SK-N-SH (cell line): ENCODE results near the gene PLEKHG5. TPM values are rescaled to one million over a fixed set of nuclear protein-coding genes. Genes with fewer than 3 reads are reported as not detected.

Experiments
- CTCF ChIA-PET: fragments of 300-600, 350-600 bp; formaldehyde crosslinking; extraction: SDS; loops from one replicate; lab custom pipeline; 2021; lab: Yijun Ruan, JAX
- POLR2A ChIA-PET: fragments of 350-600 bp; sonication (Branson Sonifier 250); formaldehyde crosslinking; extraction: SDS; loops from one replicate; lab custom pipeline; 2020; ENCODE audit warnings: antibody characterized with exemption, inconsistent platforms; lab: Yijun Ruan, JAX
- DNase-seq: peaks from one replicate; pipeline ENCODE4 v3.0.0; 2012
- H2AFZ ChIP-seq: fragments of 200-600 bp; sonication (generic); 2 replicates; pipeline ENCODE4 v1.8.1; 2016; ENCODE audit warnings: antibody characterized with exemption, mild to moderate bottlenecking, low read depth
- H3F3A ChIP-seq: fragments of 200-600 bp; sonication (generic); replicated peaks from 2 replicates; pipeline ENCODE3; 2016; ENCODE audit warnings: antibody characterized with exemption, mild to moderate bottlenecking; ENCODE audit not compliant: insufficient read depth
- H3K27ac ChIP-seq, 2 experiments: fragments of 200-500 bp in 1 of 2; fragments of 200-600 bp in 1 of 2; sonication (Bioruptor generic) in 1 of 2; sonication (generic), shearing (Covaris generic) in 1 of 2; 2 replicates each; pipeline versions ENCODE4 v1.5.1 to v1.6.1; 2014 to 2016; ENCODE audit warnings: low read depth in 2 of 2, inconsistent platforms in 1 of 2, low read length in 1 of 2, mild to moderate bottlenecking in 1 of 2, mixed read lengths in 1 of 2
- H3K27me3 ChIP-seq: fragments of 200-600 bp; sonication (generic), shearing (Covaris generic); 2 replicates; pipeline ENCODE4 v1.6.1; 2016; ENCODE audit warnings: mixed run types; ENCODE audit not compliant: insufficient read depth
- H3K36me3 ChIP-seq, 2 experiments: fragments of 200-500 bp in 1 of 2; fragments of 200-600 bp in 1 of 2; sonication (Bioruptor generic) in 1 of 2; sonication (generic) in 1 of 2; replicated peaks in 1 of 2; 2 replicates each; pipeline versions ENCODE3 to v1.5.1; 2014 to 2016; ENCODE audit warnings: low read length in 1 of 2, mild to moderate bottlenecking in 1 of 2; ENCODE audit not compliant: insufficient read depth in 2 of 2, control insufficient read depth in 1 of 2
- H3K4me1 ChIP-seq, 2 experiments: fragments of 200-500 bp in 1 of 2; fragments of 200-600 bp in 1 of 2; sonication (Bioruptor generic) in 1 of 2; sonication (generic), shearing (Covaris generic) in 1 of 2; 2 replicates each; pipeline versions ENCODE4 v1.5.1 to v1.6.1; 2014 to 2016; ENCODE audit warnings: low read depth in 1 of 2, low read length in 1 of 2, mixed run types in 1 of 2; ENCODE audit not compliant: insufficient read depth in 2 of 2, control insufficient read depth in 1 of 2
- H3K4me2 ChIP-seq: fragments of 200-600 bp; sonication (generic), shearing (Covaris generic); 2 replicates; pipeline ENCODE4 v1.6.1; 2017; ENCODE audit warnings: mixed run types
- H3K4me3 ChIP-seq, 2 experiments: fragments of 200-500 bp in 1 of 2; fragments of 200-600 bp in 1 of 2; sonication (Bioruptor generic) in 1 of 2; sonication (generic), shearing (Covaris generic) in 1 of 2; 2 replicates each; pipeline versions ENCODE4 v1.5.1 to v1.8.1; 2014 to 2016; ENCODE audit warnings: low read depth in 2 of 2, inconsistent platforms in 1 of 2, low read length in 1 of 2, mild to moderate bottlenecking in 1 of 2, mixed read lengths in 1 of 2, moderate library complexity in 1 of 2
- H3K79me2 ChIP-seq: fragments of 200-600 bp; sonication (generic); 2 replicates; pipeline ENCODE4 v1.8.1; 2017; ENCODE audit warnings: mild to moderate bottlenecking; ENCODE audit not compliant: insufficient read depth
- H3K9ac ChIP-seq: fragments of 200-600 bp; sonication (generic); 2 replicates; pipeline ENCODE4 v1.6.1; 2017; ENCODE audit warnings: mixed run types
- H3K9me2 ChIP-seq: fragments of 200-600 bp; sonication (generic); 2 replicates; pipeline ENCODE4 v1.6.1; 2017; ENCODE audit warnings: mixed run types
- H3K9me3 ChIP-seq: fragments of 200-600 bp; sonication (generic); 2 replicates; pipeline ENCODE4 v1.6.1; 2017; ENCODE audit warnings: mixed run types, mild to moderate bottlenecking, moderate library complexity
- H4K20me1 ChIP-seq: fragments of 200-600 bp; sonication (generic); 2 replicates; pipeline ENCODE4 v1.6.1; 2017; ENCODE audit warnings: mild to moderate bottlenecking, mixed run types; ENCODE audit not compliant: insufficient read depth
- CHD2 ChIP-seq: fragments of 150-350 bp; IDR thresholded peaks from 2 replicates; pipeline ENCODE4 v1.6.1; 2018; ENCODE audit warnings: low read length; ENCODE audit not compliant: partially characterized antibody
- EP300 ChIP-seq, 2 experiments: IDR thresholded peaks; 2 replicates each; pipeline versions ENCODE4 v1.4.0 to v1.6.1; 2012; ENCODE audit warnings: borderline replicate concordance in 1 of 2, low read depth in 1 of 2, low read length in 1 of 2
- FOSL2 ChIP-seq: IDR thresholded peaks from 2 replicates; pipeline ENCODE4 v1.4.0; 2012; ENCODE audit warnings: low read depth, mild to moderate bottlenecking, moderate library complexity, borderline replicate concordance
- FOXM1 ChIP-seq: IDR thresholded peaks from 2 replicates; pipeline ENCODE4 v1.4.0; 2012; ENCODE audit warnings: low read depth, mild to moderate bottlenecking
- GABPA ChIP-seq: IDR thresholded peaks from 2 replicates; pipeline ENCODE4 v1.4.0; 2012; ENCODE audit warnings: low read depth, mild to moderate bottlenecking
- GATA2 ChIP-seq: sonication (generic); formaldehyde crosslinking; IDR thresholded peaks from 2 replicates; pipeline ENCODE4 v1.5.0; 2020; ENCODE audit warnings: mild to moderate bottlenecking, missing genetic modification reagents
- RFX5 ChIP-seq: IDR thresholded peaks from 2 replicates; pipeline ENCODE4 v1.6.1; 2012; ENCODE audit warnings: mild to moderate bottlenecking, improper control_type of control experiment, low read length
- SMC3 ChIP-seq: IDR thresholded peaks from 2 replicates; pipeline ENCODE4 v1.6.1; 2012; ENCODE audit warnings: low read depth, low read length, improper control_type of control experiment
- TCF12 ChIP-seq: IDR thresholded peaks from 2 replicates; pipeline ENCODE4 v1.4.0; 2012
- WGBS: methylation state at CpG from one replicate; pipeline ENCODE4 v1.1.6; 2017; ENCODE audit warnings: low lambda C conversion rate; 5-methylcytosine and 5-hydroxymethylcytosine counted together
- polyA plus RNA-seq, 3 experiments: library from polyadenylated mRNA; depleted of rRNA; stranded (reverse); fragments of >200 nt; gene quantifications; 2 replicates each; pipeline ENCODE4 v1.2.3, GENCODE V29; 2012
- TF ChIP-seq, protein P1 (sequence below): IDR thresholded peaks from 2 replicates; pipeline ENCODE4 v1.4.0; 2012; ENCODE audit warnings: low read depth, borderline replicate concordance
- TF ChIP-seq, protein P2 (sequence below): fragments of 150-350 bp; IDR thresholded peaks from 2 replicates; pipeline ENCODE4 v1.6.1; 2017; ENCODE audit warnings: antibody characterized with exemption, low read length, low read depth, borderline replicate concordance

PLEKHG5 gene
- polyA plus RNA-seq, 1 of the 3 experiments (the other 2 are of a cell fraction): 14.9 TPM

- DNase-seq: no peak
- ChIA-PET POLR2A (interaction anchor here (0.8 to 1.8 kb wide), 6 partner anchors 8 to 55 kb away, joined by 3 to 10 read pairs (median 4); partner anchors contain the start of gene NOL9), CTCF (interaction anchor here (1.0 to 17.4 kb wide), 5 partner anchors 10 to 55 kb away, joined by 3 to 211 read pairs (median 6); partner anchors contain the start of genes NOL9 and PLEKHG5)
- no peaks in the 10 kb centered on the region for H4K20me1 ChIP-seq
- H3K4me3 ChIP-seq: no peak overlapping the region
- peaks cover 0 to 78% of the 10 kb centered on the region in 2 experiments; a peak in 2 of 4 replicates for H3K4me1 ChIP-seq
- H3K9me3 ChIP-seq: no peaks in the 10 kb centered on the region
- no peak overlapping the region for H2AFZ ChIP-seq
- no peaks in the 10 kb centered on the region for H3K36me3 ChIP-seq
- peaks cover 1% of the 10 kb centered on the region for H3F3A ChIP-seq
- no peak overlapping the region for H3K9ac ChIP-seq
- no peaks in the 10 kb centered on the region for H3K9me2 ChIP-seq
- H3K27me3 ChIP-seq: no peaks in the 10 kb centered on the region
- no peak overlapping the region for H3K4me2 ChIP-seq
- peaks cover 7% of the 10 kb centered on the region; the same call in 1 of the 2 replicates for H3K79me2 ChIP-seq
- 95% methylated on average over 3 of the region's 4 CpGs for WGBS
- peak overlapping the region in 1 of 2 experiments; percentile 51; a peak in 1 of 4 replicates for H3K27ac ChIP-seq
- TF ChIP-seq TCF12 (no peak), SMC3 (no peak), FOXM1 (no peak)
Measured at GRCh38 chr1:6499296-6499695, 7.8 kb upstream of the PLEKHG5 start.

DNA sequence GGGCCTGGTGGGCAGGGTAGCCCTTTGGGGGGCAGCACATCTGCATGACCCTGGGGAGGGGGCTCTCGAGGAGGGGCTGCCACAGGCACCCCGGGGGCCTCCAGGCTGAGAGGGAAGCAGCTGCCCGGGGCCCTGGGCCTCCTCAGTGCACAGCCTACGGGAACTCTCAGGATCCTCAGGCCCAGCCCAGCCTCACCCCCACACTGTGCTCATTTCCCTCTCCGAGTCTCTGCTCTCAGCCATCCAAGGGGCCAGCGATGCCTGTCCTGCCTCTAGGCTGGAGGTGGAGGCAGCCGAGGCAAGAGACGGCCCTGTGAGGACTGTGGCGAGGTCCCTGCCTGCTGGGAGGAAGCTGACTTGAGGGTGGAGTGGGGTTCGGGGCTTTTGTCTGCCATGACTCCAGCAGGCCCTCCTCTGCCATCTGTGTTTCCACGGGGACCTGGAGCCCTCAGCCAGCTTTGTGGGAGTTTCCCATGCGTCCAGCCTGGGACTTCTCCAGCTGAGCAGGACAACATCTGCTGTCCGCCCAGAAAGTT, 7.2 kb upstream of the PLEKHG5 start:
- peak; percentile 55 for DNase-seq
- 76% methylated on average over 5 of the region's 13 CpGs for WGBS

More for the DNA sequence above, 7.2 kb upstream of the PLEKHG5 start:
- Histone ChIP-seq H3K4me3 (no peak overlapping the region), H4K20me1 (no peaks in the 10 kb centered on the region), H3K9me2 (no peaks in the 10 kb centered on the region), H3K79me2 (peaks cover 7% of the 10 kb centered on the region; the same call in 1 of the 2 replicates), H3K36me3 (no peaks in the 10 kb centered on the region), H3K9me3 (no peaks in the 10 kb centered on the region), H3K4me1 (peaks cover 0 to 71% of the 10 kb centered on the region in 2 experiments; a peak in 2 of 4 replicates), H3F3A (peaks cover 7% of the 10 kb centered on the region), H3K27ac (peak overlapping the region in 1 of 2 experiments; percentile 51; a peak in 1 of 4 replicates), H3K9ac (no peak overlapping the region), H3K27me3 (no peaks in the 10 kb centered on the region), H2AFZ (no peak overlapping the region), H3K4me2 (no peak overlapping the region)
- ChIA-PET POLR2A (interaction anchor here (0.8 to 1.8 kb wide), 6 partner anchors 9 to 56 kb away, joined by 3 to 10 read pairs (median 4); partner anchors contain the start of gene NOL9), CTCF (interaction anchor here (0.8 to 17.4 kb wide), 5 partner anchors 9 to 56 kb away, joined by 3 to 211 read pairs (median 6); partner anchors contain the start of genes PLEKHG5 and TAS1R1)
- no peak for TF ChIP-seq EP300 (IDR thresholded peaks at IDR 0.05; ENCODE audit: borderline replicate concordance in 1 of 2, low read depth in 1 of 2, low read length in 1 of 2)
- no peak for TF ChIP-seq GATA2 (CRISPR knock-in tag)
- no peak for TF ChIP-seq GABPA
- TF ChIP-seq TCF12: no peak
- TF ChIP-seq, protein P1, sequence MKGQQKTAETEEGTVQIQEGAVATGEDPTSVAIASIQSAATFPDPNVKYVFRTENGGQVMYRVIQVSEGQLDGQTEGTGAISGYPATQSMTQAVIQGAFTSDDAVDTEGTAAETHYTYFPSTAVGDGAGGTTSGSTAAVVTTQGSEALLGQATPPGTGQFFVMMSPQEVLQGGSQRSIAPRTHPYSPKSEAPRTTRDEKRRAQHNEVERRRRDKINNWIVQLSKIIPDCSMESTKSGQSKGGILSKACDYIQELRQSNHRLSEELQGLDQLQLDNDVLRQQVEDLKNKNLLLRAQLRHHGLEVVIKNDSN: no peak
- TF ChIP-seq FOSL2: no peak
- TF ChIP-seq, protein P2, sequence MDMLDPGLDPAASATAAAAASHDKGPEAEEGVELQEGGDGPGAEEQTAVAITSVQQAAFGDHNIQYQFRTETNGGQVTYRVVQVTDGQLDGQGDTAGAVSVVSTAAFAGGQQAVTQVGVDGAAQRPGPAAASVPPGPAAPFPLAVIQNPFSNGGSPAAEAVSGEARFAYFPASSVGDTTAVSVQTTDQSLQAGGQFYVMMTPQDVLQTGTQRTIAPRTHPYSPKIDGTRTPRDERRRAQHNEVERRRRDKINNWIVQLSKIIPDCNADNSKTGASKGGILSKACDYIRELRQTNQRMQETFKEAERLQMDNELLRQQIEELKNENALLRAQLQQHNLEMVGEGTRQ: no peak
- TF ChIP-seq RFX5: no peak
- no peak for TF ChIP-seq CHD2
